ENCODE measurements around the gene EBF3. TPM values are rescaled to one million over a fixed set of nuclear protein-coding genes. Genes with fewer than 3 reads are reported as not detected.

The EBF3 gene
- total RNA-seq, 1 donor from 2014 or later: 5.8 TPM

GRCh38 chr10:129918401-129918800 is 45.7 kb downstream of the EBF3 start:
- no peak for DNase-seq (ENCODE audit: low spot score)
- intact Hi-C loops (cut with DNase I): no loop called here

- no peak for DNase-seq (ENCODE audit: low spot score)
- intact Hi-C loops (cut with DNase I): no loop called here
These were observed 46.1 kb downstream of the EBF3 start for GRCh38 chr10:129917936-129918335.

GRCh38 chr10:129916506-129916995 is 47.5 kb downstream of the EBF3 start:
- intact Hi-C loops (cut with DNase I): no loop called here
- no peak for DNase-seq (ENCODE audit: low spot score)

GRCh38 chr10:129915526-129916378 is 48.3 kb downstream of the EBF3 start:
- DNase-seq (ENCODE audit: low spot score): peak; percentile 54
- intact Hi-C loops (cut with DNase I): no loop called here

- peak; percentile 59 for DNase-seq (ENCODE audit: low spot score)
These were observed 49.1 kb downstream of the EBF3 start for GRCh38 chr10:129914960-129915359.

GRCh38 chr10:129914153-129914855 is 49.8 kb downstream of the EBF3 start:
- intact Hi-C loops (cut with DNase I): no loop called here
- peak; percentile 55 for DNase-seq (ENCODE audit: low spot score)

More at GRCh38 chr10:129914960-129915359, 49.1 kb downstream of the EBF3 start:
- intact Hi-C loops (cut with DNase I): no loop called here

GRCh38 chr10:129912986-129913695 is 50.9 kb downstream of the EBF3 start:
- intact Hi-C loops (cut with DNase I): no loop called here

GRCh38 chr10:129912166-129912917 is 51.7 kb downstream of the EBF3 start:
- peak; percentile 62 for DNase-seq (ENCODE audit: low spot score)
- intact Hi-C loops (cut with DNase I): no loop called here

More at GRCh38 chr10:129912986-129913695, 50.9 kb downstream of the EBF3 start:
- no peak for DNase-seq (ENCODE audit: low spot score)

GRCh38 chr10:129911451-129912165 is 52.5 kb downstream of the EBF3 start:
- intact Hi-C loops (cut with DNase I): no loop called here

GRCh38 chr10:129910861-129911260 is 53.2 kb downstream of the EBF3 start:
- intact Hi-C loops (cut with DNase I): no loop called here
- no peak for DNase-seq (ENCODE audit: low spot score)

More at GRCh38 chr10:129911451-129912165, 52.5 kb downstream of the EBF3 start:
- DNase-seq (ENCODE audit: low spot score): peak; percentile 67

GRCh38 chr10:129909531-129910256 is 54.4 kb downstream of the EBF3 start:
- no peak for DNase-seq (ENCODE audit: low spot score)
- intact Hi-C loops (cut with DNase I): no loop called here

- intact Hi-C loops (cut with DNase I): no loop called here
- no peak for DNase-seq (ENCODE audit: low spot score)
These were observed 55.0 kb downstream of the EBF3 start for GRCh38 chr10:129909080-129909479.

- DNase-seq (ENCODE audit: low spot score): no peak
- intact Hi-C loops (cut with DNase I): no loop called here
These were observed 55.7 kb downstream of the EBF3 start for GRCh38 chr10:129908406-129908805.

- DNase-seq (ENCODE audit: low spot score): no peak
- intact Hi-C loops (cut with DNase I): no loop called here
These were observed 58.5 kb downstream of the EBF3 start for GRCh38 chr10:129905553-129905952.

- no peak for DNase-seq (ENCODE audit: low spot score)
- intact Hi-C loops (cut with DNase I): no loop called here
These were observed 59.8 kb downstream of the EBF3 start for GRCh38 chr10:129904323-129904722.

GRCh38 chr10:129901389-129902006 is 62.6 kb downstream of the EBF3 start:
- DNase-seq (ENCODE audit: low spot score): no peak
- intact Hi-C loops (cut with DNase I): no loop called here

- no peak for DNase-seq (ENCODE audit: low spot score)
- intact Hi-C loops (cut with DNase I): no loop called here
These were observed 63.2 kb downstream of the EBF3 start for GRCh38 chr10:129900825-129901224.

All from cardiac septum (tissue), 1 donor.